ENCODE results near the gene GSK3A. TPM values are rescaled to one million over a fixed set of nuclear protein-coding genes. Genes with fewer than 3 reads are reported as not detected.

GSK3A gene
- total and polyA plus RNA-seq, 2 experiments from 2014 or later: 17.7 to 40.7 TPM

- peaks cover 15% of the 10 kb centered on the region for H3K4me1 ChIP-seq (ENCODE audit: insufficient read depth)
- H3K4me2 ChIP-seq: no peak overlapping the region
- H3K4me1 Mint-ChIP-seq: peaks cover 43% of the 10 kb centered on the region
- ATAC-seq (peak; percentile 73), DNase-seq (ENCODE audit: low spot score) (peak; percentile 58)
- peak overlapping the region; percentile 32; the same call in 1 of the 2 replicates for H3K27ac ChIP-seq (ENCODE audit: low read depth)
- peaks cover 13% of the 10 kb centered on the region; the same call in 1 of the 2 replicates for H4K20me1 ChIP-seq (replicated peaks; ENCODE audit: insufficient read depth)
- no peaks in the 10 kb centered on the region for H3K27me3 ChIP-seq (ENCODE audit: insufficient read depth)
- H3F3A ChIP-seq (replicated peaks; ENCODE audit: low read depth): peaks cover 2% of the 10 kb centered on the region; the same call in 1 of the 2 replicates
- H3K36me3 Mint-ChIP-seq (ENCODE audit: low read depth): peaks cover 60% of the 10 kb centered on the region
- no peaks in the 10 kb centered on the region; the same call in 1 of the 2 replicates for H3K79me2 ChIP-seq (replicated peaks; ENCODE audit: insufficient read depth)
- 0 out of 3 replicates have a peak overlapping the region, but pooled peaks have one; percentile 1 for H3K4me3 Mint-ChIP-seq
- H3K36me3 ChIP-seq (ENCODE audit: insufficient read depth): peaks cover 5% of the 10 kb centered on the region
- peaks cover 19% of the 10 kb centered on the region for H3K9me3 Mint-ChIP-seq
- H3K27me3 Mint-ChIP-seq (ENCODE audit: insufficient read depth, low read depth, poor library complexity): peaks cover 18% of the 10 kb centered on the region
- no peak overlapping the region for H2AFZ ChIP-seq
- no peaks in the 10 kb centered on the region for H3K9me2 ChIP-seq (ENCODE audit: insufficient read depth)
- no peak overlapping the region for H3K4me3 ChIP-seq
- TF ChIP-seq JUNB (IDR thresholded peaks at IDR 0.05; ENCODE audit: unreplicated experiment) (no peak), ZNF114 (CRISPR knock-in tag; IDR thresholded peaks at IDR 0.05) (no peak), ZNF331 (CRISPR knock-in tag; IDR thresholded peaks at IDR 0.05; ENCODE audit: low read depth) (no peak), STAT1 (IDR thresholded peaks at IDR 0.05; ENCODE audit: unreplicated experiment) (no peak), CTCF (conservative IDR thresholded peaks at IDR 0.05; ENCODE audit: low read depth in 2 of 2) (no peak), ZNF462 (CRISPR knock-in tag; IDR thresholded peaks at IDR 0.05) (no peak), EZH2 (IDR thresholded peaks at IDR 0.05; ENCODE audit: low read depth, unreplicated experiment) (no peak), EZH2phosphoT487 (IDR thresholded peaks at IDR 0.05; ENCODE audit: unreplicated experiment) (no peak)
- peak overlapping the region; percentile 31; the same call in 1 of the 2 replicates for H3K27ac Mint-ChIP-seq
Measured at GRCh38 chr19:42196011-42197001, 46.1 kb downstream of the GSK3A start.
